GM19395 (cell line): ENCODE data around the gene NCEH1.
"Not testable (repeated sequence)": the region's sequence is repeated elsewhere in the genome, so short reads cannot be mapped to it uniquely, and the experiment has no call there.

ENCODE experiments used
- ATAC-seq: cut with Tn5 transposase; IDR thresholded peaks from one replicate; pipeline ENCODE4 v1.9.1; 2021; ENCODE audit warnings: mild to moderate bottlenecking, moderate library complexity; ENCODE audit not compliant: unreplicated experiment

The NCEH1 gene

DNA sequence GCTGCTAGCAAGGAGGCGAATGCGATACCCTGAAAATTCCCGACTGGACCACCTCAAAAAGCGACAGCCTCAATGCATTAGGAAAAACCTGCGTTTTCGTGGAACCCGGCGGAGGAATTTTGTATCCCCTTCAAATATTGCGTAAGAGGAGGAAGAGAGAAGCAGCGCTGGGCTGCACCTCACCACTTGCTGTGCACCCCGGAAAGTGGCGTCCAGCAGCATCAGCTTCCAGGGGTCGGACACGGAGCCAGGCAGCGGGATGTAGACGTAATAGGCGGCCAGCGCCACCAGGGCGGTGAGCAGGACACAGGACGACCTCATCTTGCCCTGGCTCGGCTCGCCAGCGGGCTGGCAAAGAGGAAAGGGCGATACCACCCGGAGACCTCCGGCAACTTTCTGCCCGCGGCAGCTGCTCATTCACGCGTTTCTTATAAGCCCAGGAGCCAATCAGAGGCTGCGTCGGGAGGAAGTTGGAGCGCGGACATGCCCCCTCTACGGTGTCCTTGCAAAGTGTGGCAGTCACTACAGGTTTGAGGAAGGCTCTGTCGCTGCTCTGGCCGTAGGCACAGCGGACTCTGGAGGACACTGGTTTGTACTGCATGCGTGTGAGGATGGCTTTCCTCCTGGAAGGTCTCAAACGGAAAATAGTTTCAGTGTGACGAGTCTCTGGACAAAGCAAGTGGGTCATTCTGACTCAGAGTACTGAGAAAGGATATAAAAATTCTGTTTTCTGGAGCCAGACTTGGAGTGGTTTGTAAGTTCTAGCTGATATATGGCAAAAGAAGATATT, at the start of gene NCEH1:
TSS of gene NCEH1 (minus strand) at position 404 of the 790 bp plus-strand sequence. CDS start at position 321, 83 bp downstream.
- ATAC-seq, result peak; percentile 99

GRCh38 chr3:172760416-172760815, 49.5 kb upstream of the NCEH1 start:
- not testable (repeated sequence) for ATAC-seq

DNA sequence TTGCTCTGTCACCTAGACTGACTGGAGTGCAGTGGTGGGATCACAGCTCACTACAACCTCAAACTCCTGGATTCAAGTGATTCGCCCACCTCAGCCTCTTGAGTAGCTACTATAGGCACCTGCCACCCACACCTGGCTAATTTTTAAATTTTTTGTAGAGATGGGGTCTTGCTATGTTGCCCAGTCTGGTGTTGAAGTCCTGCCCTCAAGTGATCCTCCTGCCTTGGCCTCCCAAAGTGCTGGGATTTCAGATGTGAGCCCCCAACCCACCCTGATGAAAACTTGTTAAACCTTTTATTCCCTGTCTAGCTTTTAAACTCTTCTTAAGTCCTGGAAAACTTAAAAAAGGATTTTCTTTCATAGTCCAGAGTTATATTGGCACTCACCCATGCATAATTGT, 42.3 kb upstream of the NCEH1 start:
- no peak for ATAC-seq

GRCh38 chr3:172752651-172753050, 41.8 kb upstream of the NCEH1 start:
- ATAC-seq, result no peak

DNA sequence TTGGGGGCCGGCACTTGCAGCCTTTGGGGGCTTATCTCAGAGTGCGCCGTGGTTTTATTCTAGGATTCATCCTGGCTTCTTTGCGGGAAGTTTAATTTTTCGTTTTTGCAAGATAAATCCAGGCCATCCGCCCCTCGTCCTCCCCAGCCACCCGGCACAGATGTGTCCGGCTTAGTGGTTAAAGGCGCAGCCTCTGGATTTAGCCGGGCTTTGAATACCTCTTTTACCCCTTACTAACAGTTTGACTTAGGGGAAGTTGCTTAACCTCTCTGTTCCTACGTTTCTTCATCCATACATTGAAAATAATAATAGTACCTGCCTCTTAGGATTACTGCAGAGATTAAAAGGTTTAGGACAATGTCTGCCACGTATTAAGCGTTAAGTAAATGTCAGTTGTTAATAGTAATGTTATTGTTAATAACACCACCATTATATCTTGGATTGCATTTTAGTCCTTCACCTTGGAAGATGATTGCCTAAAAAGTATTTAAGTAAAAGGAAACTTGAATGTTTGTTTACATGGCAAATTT, 40.4 kb upstream of the NCEH1 start:
- peak; percentile 26 for ATAC-seq

DNA sequence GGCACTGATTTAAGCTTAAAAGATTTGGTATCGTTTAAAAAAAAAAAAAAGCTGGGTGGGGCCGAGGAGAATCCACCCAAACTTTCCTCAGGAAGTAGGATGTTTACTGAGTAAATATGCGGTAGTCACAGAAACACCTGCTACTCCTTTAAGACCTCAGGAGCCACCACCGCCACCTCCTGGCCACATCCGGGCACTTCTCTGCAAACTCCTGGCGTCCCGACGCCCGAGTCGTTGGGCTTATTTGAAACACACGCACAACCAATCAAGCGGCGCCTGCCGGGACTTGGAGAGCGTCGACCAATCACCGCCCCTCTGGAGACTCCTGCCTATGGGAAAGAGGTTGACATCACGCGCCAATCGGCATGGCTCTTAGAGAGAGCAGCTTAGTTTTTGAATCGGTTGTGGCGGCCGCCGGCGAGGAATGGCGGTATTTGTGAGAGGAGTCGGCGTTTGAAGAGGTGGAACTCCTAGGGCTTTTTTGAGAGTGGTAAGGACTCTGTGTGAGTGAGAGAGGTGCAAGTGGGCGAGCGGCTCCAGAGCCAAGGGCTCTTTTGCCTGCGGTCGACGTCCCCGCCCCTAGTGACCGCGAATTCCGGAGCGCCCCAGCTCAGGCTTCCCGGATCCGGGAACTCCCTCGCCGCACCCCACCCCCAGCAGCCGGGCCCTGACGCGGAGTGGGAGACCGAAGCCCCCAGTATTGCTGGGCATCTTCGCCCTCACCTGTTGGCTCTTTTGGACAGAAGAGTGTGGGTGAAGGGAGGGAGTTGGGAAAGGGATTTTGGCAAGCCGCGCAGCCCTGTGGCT, 39.7 kb upstream of the NCEH1 start, which contains the start of gene ECT2:
TSS of gene ECT2 (plus strand) at position 359 of the 807 bp plus-strand sequence. CDS start 3,805 bp downstream, outside the sequence.
- ATAC-seq, result peak; percentile 97

DNA sequence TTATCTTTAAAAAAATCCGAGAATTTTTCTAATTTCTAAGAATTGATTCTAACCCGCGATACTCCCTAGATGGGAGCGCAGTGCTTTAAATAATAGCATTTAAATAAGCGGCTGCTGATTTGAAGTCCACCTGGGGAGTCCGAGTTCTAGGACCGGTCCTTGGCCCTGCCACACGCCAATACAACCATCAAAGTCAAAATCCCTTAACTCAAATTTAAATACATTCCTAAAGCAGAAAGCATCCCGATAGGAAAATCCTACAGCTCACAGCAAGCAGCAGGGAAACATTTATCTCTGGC, 39.2 kb upstream of the NCEH1 start:
- ATAC-seq, result peak; percentile 0

GRCh38 chr3:172749230-172749965, 38.5 kb upstream of the NCEH1 start:
- ATAC-seq, result no peak

GRCh38 chr3:172746475-172746874, 35.6 kb upstream of the NCEH1 start:
- no peak for ATAC-seq

DNA sequence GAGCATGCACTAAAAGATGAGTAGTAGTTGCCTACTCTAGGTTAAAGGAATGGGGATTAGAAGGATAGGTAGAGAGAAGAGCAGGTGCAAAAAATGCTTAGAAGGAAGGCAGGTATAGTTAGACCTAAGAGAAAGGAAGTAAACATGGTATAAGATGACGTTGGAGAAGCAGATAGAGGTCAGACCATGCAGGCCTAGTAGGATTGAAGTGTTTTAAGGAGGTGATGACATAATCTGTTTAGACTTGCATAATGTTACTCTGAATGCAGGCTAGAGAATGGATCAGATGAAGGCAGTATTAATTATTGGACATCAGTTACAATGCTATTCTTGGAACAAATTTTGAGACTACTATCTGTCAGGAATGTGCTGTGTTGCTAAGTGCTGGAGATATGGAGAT, 28.6 kb upstream of the NCEH1 start:
- no peak for ATAC-seq

DNA sequence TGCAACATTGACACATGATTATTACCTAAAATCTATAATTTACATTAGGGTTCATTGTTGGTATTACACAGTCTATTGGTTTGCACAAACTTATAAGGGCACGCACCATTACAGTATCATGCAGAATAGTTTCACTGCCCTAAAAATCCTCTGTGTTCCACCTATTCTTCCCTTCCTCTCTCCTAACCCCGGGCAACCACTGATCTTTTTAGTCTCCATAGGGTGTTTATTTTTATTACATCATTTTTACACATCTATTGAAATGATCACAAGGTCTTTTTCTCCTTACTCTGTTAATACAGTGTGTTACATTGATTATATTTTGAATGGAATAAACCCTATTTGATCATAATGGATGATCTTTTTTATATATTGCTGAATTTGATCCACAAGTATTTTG, 24.1 kb upstream of the NCEH1 start:
- no peak for ATAC-seq

GRCh38 chr3:172726380-172726779, 15.5 kb upstream of the NCEH1 start:
- ATAC-seq, result no peak

DNA sequence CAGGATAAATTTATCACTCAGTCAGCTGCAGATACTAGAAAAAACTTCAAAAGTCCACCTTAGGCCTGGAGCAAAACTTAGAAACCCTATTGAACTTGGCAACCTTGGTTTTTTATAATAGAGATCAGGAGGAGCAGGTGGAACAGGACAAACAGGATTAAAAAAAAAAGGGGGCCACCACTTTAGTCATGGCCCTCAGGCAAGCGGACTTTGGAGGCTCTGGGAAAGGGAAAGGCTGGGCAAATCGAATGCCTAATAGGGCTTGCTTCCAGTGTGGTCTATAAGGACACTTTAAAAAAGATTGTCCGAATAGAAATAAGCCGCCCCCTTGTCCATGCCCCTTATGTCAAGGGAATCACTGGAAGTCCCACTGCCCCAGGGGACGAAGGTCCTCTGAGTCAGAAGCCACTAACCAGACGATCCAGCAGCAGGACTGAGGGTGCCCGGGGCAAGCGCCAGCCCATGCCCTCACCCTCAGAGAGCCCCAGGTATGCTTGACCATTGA, 11.7 kb upstream of the NCEH1 start:
- ATAC-seq, result not testable (repeated sequence)

- no peak for ATAC-seq
Measured at GRCh38 chr3:172717493-172718088, 6.7 kb upstream of the NCEH1 start.

DNA sequence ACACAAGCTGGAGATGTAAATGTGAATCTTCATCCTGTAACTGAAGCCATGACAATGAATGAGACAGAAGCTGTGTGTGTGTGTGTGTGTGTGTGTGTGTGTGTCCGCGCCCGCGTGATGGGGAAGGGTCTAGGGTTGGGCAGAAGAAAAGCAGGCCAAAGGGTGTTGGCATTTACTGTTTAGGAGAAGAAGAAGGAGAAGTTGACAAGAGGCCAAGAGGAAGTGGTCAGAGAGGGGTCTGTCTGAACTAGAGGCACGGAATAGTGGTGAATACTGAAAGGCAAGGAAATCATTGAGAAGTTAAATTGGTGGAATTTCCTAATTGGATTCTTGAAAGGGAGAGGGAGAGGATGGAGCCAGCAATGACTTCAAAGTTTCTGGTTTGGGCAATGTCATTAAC, 5.6 kb upstream of the NCEH1 start:
- no peak for ATAC-seq

- ATAC-seq, result no peak
Measured at GRCh38 chr3:172713316-172713715, 2.4 kb upstream of the NCEH1 start.

GRCh38 chr3:172711454-172711795, 558 bp upstream of the NCEH1 start:
- ATAC-seq, result no peak

DNA sequence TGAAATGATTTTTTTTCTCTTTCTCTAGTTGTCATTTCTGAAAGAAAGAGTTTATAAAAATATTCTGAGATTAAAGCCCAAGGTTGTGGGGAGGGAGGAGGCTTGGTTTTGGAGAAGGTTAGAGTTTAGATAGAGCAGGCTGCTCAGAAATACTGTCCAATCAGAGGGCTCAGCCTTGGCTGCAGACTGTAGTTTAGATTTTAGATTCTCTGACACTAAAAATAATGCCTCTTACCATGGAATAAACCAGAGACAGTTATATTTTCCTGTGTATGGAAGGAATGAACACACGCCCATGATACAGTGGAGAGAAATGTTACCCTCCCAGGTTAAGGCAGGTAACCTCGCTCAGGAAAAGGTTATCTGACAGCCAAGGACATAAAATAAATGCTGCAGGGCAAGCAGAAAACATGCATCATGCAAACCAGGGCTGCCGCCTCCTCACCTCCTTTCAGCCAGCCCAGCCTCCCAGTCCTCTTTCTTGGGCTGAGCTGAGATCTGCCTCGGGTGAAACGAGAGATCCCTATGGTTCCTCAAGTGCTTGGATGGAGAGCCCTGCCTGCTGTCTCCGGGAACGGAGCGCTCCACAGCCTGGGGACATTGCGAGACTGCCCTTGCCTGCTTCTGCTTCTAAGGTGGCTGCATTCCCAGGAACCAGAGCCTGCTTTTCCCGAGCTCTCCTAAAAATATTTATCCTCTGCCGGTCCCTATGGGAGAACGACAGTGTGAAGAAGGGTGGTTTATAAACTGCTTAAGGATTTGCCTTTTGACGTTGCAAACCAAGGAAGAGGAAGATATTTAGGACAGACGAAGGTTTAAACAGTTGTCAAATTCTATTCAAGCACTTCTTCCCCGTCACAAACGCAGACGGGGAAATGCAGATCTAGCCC, 848 bp downstream of the NCEH1 start:
- peak; percentile 13 for ATAC-seq

- ATAC-seq, result no peak
Measured at GRCh38 chr3:172708921-172709773, 1.7 kb downstream of the NCEH1 start.
